MM.1S (cell line): Measurements from ENCODE around the gene EXOC3.

ENCODE experiments used
- DNase-seq: peaks from one replicate; pipeline ENCODE4 v3.0.0-alpha.2; 2015
- H2AFZ ChIP-seq: fragments of 300-600 bp; sonication (generic); 2 replicates; pipeline ENCODE4 v1.6.0; 2016; ENCODE audit warnings: antibody characterized with exemption, low read length
- H3F3A ChIP-seq: fragments of 300-600 bp; sonication (generic); 2 replicates; pipeline ENCODE4 v1.6.1; 2016; ENCODE audit warnings: mild to moderate bottlenecking, antibody characterized with exemption, low read length, moderate library complexity, mixed read lengths; ENCODE audit not compliant: insufficient read depth
- H3K27ac ChIP-seq: fragments of 300-600 bp; sonication (generic); 2 replicates; pipeline ENCODE4 v1.5.1; 2016; ENCODE audit warnings: mild to moderate bottlenecking, low read length
- H3K27me3 ChIP-seq: fragments of 300-600 bp; sonication (generic); replicated peaks from 2 replicates; pipeline ENCODE4 v1.6.0; 2016; ENCODE audit warnings: low read length; ENCODE audit not compliant: insufficient read depth
- H3K36me3 ChIP-seq: fragments of 300-600 bp; sonication (generic); replicated peaks from 2 replicates; pipeline ENCODE4 v1.6.1; 2016; ENCODE audit warnings: mild to moderate bottlenecking, low read length, mixed read lengths; ENCODE audit not compliant: insufficient read depth
- H3K4me1 ChIP-seq: fragments of 300-600 bp; sonication (generic); 2 replicates; pipeline ENCODE4 v1.6.1; 2016; ENCODE audit warnings: low read length, mixed read lengths
- H3K4me2 ChIP-seq: fragments of 300-600 bp; sonication (generic); 2 replicates; pipeline ENCODE4 v1.6.0; 2016; ENCODE audit warnings: low read depth, low read length
- H3K4me3 ChIP-seq: fragments of 300-600 bp; sonication (generic); 2 replicates; pipeline ENCODE4 v1.5.1; 2016; ENCODE audit warnings: low read length, mixed read lengths
- H3K79me2 ChIP-seq: fragments of 300-600 bp; sonication (generic); 2 replicates; pipeline ENCODE4 v1.6.1; 2016; ENCODE audit warnings: mixed run types, low read length, mixed read lengths
- H3K9ac ChIP-seq: fragments of 300-600 bp; sonication (generic); 2 replicates; pipeline ENCODE4 v1.6.1; 2016; ENCODE audit warnings: low read length, mixed read lengths
- H3K9me2 ChIP-seq: fragments of 300-600 bp; sonication (generic); replicated peaks from 2 replicates; pipeline ENCODE4 v1.6.1; 2016; ENCODE audit warnings: mild to moderate bottlenecking, low read length, mixed read lengths; ENCODE audit not compliant: insufficient read depth
- H3K9me3 ChIP-seq: fragments of 300-600 bp; sonication (generic); replicated peaks from 2 replicates; pipeline ENCODE4 v1.6.1; 2016; ENCODE audit warnings: mild to moderate bottlenecking, low read length, mixed read lengths; ENCODE audit not compliant: insufficient read depth
- H4K20me1 ChIP-seq: fragments of 300-600 bp; sonication (generic); 2 replicates; pipeline ENCODE4 v1.6.1; 2016; ENCODE audit warnings: mild to moderate bottlenecking, low read length, moderate library complexity, mixed read lengths; ENCODE audit not compliant: insufficient read depth
- EZH2 ChIP-seq: fragments of 300-600 bp; sonication (generic); optimal IDR thresholded peaks from 2 replicates; pipeline ENCODE3; 2017; ENCODE audit warnings: low read depth, mild to moderate bottlenecking, antibody characterized with exemption, low read length, mixed read lengths
- EZH2phosphoT487 ChIP-seq: fragments of 300-600 bp; sonication (generic); IDR thresholded peaks from 2 replicates; pipeline ENCODE4 v1.6.1; 2018; ENCODE audit warnings: antibody characterized with exemption, low read length
- TF ChIP-seq, protein P1 (sequence below): fragments of 300-600 bp; sonication (generic); IDR thresholded peaks from 2 replicates; pipeline ENCODE4 v1.5.1; 2016; ENCODE audit warnings: antibody characterized with exemption, low read length, mixed read lengths

EXOC3 gene

DNA sequence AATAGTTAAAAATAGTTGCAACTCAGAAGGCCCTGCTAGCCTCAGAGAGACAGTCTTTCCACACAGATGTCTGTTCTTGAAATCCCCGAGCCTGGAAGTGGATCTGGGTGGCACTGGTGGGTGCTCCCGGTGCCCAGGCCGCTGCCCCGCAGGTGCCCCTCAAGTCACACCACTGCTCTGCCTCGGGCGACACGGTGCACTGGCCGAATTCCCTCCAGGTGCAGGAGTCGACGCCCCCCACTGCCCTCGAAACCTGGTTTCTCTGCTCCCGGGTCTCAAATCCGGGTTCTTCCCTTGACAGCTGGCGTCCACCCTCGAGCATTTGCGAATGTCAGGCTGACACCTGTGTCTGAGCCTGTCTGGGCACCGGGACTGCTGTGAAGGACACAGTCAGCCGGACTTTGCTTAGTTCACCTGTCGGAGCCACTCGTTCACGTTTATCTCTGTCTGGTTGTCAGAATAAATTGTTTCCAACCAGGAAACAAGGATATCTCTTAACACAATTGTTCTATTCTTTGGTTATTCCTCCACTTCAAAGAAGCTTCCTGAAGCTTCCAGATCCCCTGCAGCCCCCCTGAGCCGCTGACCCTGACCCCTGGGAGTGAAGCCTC is 54.2 kb downstream of the EXOC3 start:
- Histone ChIP-seq H3K36me3 (no peaks in the 10 kb centered on the region), H3K79me2 (no peaks in the 10 kb centered on the region), H3K4me3 (no peak overlapping the region), H3K9me3 (no peaks in the 10 kb centered on the region), H3F3A (no peaks in the 10 kb centered on the region), H4K20me1 (no peaks in the 10 kb centered on the region), H3K4me2 (no peak overlapping the region), H3K9me2 (no peaks in the 10 kb centered on the region), H2AFZ (no peak overlapping the region), H3K9ac (no peak overlapping the region), H3K27me3 (peaks cover 91% of the 10 kb centered on the region), H3K4me1 (no peaks in the 10 kb centered on the region), H3K27ac (no peak overlapping the region)
- no peak for DNase-seq
- TF ChIP-seq, protein P1, sequence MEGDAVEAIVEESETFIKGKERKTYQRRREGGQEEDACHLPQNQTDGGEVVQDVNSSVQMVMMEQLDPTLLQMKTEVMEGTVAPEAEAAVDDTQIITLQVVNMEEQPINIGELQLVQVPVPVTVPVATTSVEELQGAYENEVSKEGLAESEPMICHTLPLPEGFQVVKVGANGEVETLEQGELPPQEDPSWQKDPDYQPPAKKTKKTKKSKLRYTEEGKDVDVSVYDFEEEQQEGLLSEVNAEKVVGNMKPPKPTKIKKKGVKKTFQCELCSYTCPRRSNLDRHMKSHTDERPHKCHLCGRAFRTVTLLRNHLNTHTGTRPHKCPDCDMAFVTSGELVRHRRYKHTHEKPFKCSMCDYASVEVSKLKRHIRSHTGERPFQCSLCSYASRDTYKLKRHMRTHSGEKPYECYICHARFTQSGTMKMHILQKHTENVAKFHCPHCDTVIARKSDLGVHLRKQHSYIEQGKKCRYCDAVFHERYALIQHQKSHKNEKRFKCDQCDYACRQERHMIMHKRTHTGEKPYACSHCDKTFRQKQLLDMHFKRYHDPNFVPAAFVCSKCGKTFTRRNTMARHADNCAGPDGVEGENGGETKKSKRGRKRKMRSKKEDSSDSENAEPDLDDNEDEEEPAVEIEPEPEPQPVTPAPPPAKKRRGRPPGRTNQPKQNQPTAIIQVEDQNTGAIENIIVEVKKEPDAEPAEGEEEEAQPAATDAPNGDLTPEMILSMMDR: no peak
- no peak for TF ChIP-seq EZH2phosphoT487
- no peak for TF ChIP-seq EZH2

DNA sequence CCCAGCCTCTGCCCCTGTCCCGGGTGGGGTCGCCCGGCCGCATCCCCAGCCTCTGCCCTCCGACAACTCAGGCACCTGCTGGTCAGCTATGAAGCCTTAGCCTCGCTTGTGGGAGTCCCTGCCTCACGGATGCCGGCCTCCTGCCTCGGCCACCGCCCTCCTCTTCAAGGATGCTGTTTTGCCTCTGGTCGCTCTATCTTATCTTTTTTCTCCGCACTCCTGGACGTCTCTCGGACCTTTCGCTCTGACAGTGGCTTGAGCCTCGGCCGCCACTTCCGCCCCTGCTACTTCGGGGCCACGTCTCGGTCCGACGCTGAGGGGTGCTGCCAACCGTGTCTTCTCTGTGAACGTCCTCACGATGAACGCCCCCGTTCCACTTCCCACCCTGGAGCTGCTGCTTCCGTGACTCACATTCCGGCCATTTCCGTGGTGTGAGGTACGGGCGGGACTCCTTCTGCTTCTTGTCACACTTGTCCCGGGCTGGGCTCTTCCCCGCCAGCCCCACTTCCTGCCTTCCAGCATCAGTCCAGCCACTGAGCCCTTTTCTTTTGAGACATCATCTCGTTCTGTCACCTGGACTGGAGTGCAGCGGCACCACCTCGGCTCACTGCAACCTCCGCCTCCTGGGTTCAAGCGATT is 55.0 kb downstream of the EXOC3 start:
- H3K4me3 ChIP-seq: no peak overlapping the region
- no peaks in the 10 kb centered on the region for H3K79me2 ChIP-seq
- peaks cover 92% of the 10 kb centered on the region for H3K27me3 ChIP-seq
- H3K9ac ChIP-seq: no peak overlapping the region
- no peak for TF ChIP-seq EZH2phosphoT487
- TF ChIP-seq, protein P1: no peak
- TF ChIP-seq EZH2: no peak
- no peak for DNase-seq
- H3F3A ChIP-seq: no peaks in the 10 kb centered on the region
- no peak overlapping the region for H3K4me2 ChIP-seq
- H3K4me1 ChIP-seq: no peaks in the 10 kb centered on the region
- no peak overlapping the region for H3K27ac ChIP-seq
- no peaks in the 10 kb centered on the region for H3K9me2 ChIP-seq
- no peaks in the 10 kb centered on the region for H3K9me3 ChIP-seq
- no peaks in the 10 kb centered on the region for H4K20me1 ChIP-seq
- H3K36me3 ChIP-seq: no peaks in the 10 kb centered on the region
- no peak overlapping the region for H2AFZ ChIP-seq

DNA sequence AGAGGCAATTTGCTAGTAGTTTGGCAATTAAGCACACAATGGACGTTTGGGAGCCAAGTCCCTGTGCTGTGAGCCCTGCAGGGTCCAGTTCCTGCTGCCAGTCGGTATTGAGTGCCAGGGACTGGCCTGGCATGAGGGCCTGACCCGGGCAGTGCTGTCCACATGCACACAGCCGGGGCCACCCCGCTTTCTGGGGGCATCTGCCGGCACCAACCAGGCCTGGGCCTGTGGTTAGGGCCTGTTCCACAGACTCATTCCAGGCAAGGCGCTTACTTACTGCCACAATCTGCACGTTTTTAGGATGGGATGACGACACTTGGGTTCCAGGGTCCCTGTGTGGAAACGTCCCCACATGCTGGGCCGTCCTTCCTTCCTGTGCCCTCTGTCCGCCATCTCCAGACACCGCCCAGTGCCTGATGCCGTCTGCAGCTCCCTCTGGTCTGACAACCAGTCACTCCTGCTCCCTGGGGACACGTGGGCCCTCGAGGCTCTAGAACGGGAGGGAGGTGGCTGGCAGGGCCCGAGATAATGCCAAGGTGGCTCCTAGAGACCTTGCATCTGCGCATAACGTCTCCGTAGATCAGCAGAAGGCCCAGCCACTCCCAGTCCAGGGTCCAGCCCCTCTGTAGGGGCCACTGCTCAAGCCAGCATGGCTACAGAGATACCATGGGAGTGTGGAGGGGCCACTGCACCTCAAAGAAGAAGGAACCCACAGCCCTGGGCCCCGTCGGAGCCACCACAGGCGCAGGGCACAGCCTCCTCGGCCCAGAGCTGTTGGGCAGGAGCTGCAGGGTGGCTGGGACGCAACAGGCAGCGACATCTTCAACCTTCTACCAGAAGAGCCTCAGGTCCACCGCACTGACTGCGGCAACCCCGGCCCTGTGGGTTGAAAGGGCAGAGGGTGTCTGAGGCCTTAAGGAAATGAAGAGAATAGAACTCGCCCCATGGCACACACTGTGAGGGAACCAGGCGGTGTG is 56.5 kb downstream of the EXOC3 start:
- Histone ChIP-seq H3K9me3 (no peaks in the 10 kb centered on the region), H3K4me2 (no peak overlapping the region), H3F3A (no peaks in the 10 kb centered on the region), H4K20me1 (no peaks in the 10 kb centered on the region), H3K27ac (no peak overlapping the region), H3K36me3 (no peaks in the 10 kb centered on the region), H2AFZ (no peak overlapping the region), H3K4me1 (no peaks in the 10 kb centered on the region), H3K9me2 (no peaks in the 10 kb centered on the region), H3K79me2 (no peaks in the 10 kb centered on the region), H3K9ac (no peak overlapping the region), H3K27me3 (peaks cover 92% of the 10 kb centered on the region), H3K4me3 (no peak overlapping the region)
- DNase-seq: no peak
- TF ChIP-seq EZH2phosphoT487: no peak
- no peak for TF ChIP-seq EZH2
- TF ChIP-seq, protein P1: no peak
